Frontal cortex (tissue), 4 donors: ENCODE measurements around the gene ULK4. TPM values are rescaled to one million over a fixed set of nuclear protein-coding genes. Genes with fewer than 3 reads are reported as not detected.
"Not testable (repeated sequence)": the region's sequence is repeated elsewhere in the genome, so short reads cannot be mapped to it uniquely, and the experiment has no call there.

Experiments
- DNase-seq, 2 donors: peaks; one replicate each; pipeline ENCODE4 v3.0.0; 2012; ENCODE audit warnings: low spot score in 2 of 2
- FAIRE-seq: peaks from 2 replicates; lab custom pipeline; 2012; peaks lifted over from hg19 to GRCh38; lab: Jason Lieb, UNC
- total RNA-seq: library from RNA; depleted of rRNA; stranded (reverse); fragments of >200 nt; gene quantifications from one replicate; pipeline ENCODE4 v1.2.3, GENCODE V29; 2014
- donor health status: control.
- donor health status: control.
- donor health status: control.

ULK4 gene
- total RNA-seq, 1 donor from 2014 or later, result 17.5 TPM

DNA sequence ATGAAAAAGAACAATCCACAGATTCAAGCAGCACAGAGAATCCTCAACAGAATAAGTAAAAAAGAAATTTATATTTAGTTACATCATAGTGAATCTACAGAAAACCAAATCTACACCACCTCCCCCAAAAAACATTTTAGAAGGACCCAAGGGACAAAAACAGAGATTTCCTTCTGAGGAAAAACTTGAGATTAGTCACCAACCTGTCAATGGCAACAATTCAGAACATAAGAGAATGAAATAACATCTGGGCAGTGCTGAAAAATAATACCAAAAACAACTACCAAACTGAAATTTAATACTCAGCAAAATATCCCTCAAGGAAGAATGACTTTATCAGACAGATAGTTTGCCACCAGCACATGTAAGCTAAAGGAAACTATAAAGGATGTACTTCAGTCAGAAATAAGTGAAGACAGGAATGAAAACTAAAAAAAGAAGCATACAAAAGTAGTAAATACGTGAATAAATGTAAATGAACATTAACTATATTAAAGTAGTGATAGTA is 260.7 kb downstream of the ULK4 start:
- FAIRE-seq (no peak), DNase-seq (no peak)

DNA sequence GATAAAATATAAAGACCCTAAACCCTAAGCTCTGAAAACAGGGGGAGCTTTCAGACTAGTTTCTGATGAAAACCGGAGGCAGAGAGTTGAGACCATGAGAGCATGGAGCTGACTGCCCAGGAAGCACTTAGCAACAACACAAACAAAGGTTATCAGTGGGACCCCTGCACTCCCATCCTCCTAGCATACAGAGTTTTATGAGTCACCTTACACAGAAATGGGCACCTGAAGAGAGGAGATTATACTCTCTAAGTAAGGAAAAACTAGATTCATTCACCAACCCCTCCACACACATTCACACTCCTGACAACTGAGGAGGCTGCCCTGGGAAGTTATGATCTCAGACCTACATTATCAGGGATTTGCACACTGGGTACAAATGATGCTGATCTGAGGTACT is 261.7 kb downstream of the ULK4 start:
- DNase-seq (no peak), FAIRE-seq (no peak)

DNA sequence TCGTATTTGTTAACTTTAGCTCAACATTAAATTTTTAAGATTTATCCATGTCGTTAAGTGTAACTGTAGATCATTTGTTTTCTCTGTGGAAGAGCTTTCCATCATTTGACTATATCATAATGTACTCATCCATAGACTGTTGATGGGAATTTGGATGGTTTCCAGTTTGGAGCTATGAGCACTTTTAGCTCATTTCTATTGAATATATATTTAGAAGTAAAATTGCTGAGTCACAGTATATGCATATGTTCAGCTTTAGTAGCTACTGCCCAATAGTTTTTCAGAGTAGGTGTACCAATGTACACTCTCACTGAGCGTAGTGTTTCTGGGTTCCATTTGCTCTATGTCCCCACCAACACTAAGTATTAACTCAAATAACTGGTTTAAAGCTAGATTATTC is 263.0 kb downstream of the ULK4 start:
- DNase-seq (no peak), FAIRE-seq (no peak)

DNA sequence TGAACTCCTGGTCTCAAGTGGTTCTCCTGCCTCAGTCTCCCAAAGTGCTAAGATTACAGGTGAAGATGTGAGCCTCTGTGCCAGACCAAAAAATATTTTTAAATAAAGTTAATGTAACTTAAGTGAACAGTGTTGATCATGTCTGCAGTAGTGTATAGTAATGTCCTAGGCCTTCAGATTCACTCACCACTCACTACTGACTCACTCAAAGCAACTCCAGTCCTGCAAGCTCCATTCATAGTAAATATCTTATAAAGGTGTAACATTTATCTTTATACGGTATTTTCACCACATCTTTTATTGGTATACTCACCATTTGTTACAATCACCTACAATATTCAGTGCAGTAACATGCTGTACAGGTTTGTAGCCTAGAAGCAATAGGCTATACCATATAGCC is 264.2 kb downstream of the ULK4 start:
- no peak for FAIRE-seq

DNA sequence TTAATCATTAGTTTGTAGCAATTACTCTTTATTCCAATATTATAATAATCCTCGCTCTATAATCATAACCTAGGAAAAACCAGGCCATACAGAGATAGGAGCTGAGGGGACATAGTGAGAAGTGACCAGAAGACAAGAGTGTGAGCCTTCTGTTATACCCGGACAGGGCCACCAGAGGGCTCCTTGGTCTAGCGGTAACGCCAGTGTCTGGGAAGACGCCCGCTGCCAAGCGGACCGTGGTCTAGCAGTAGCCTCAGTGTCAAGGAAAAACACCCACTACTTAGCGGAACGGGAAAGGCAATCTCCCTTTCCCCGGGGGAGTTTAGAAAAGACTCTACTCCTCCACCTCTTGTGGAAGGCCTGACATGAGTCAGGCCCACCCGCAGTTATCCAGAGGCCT is 266.1 kb downstream of the ULK4 start:
- not testable (repeated sequence) for FAIRE-seq, DNase-seq

More for the DNA sequence above, 264.2 kb downstream of the ULK4 start:
- no peak for DNase-seq

DNA sequence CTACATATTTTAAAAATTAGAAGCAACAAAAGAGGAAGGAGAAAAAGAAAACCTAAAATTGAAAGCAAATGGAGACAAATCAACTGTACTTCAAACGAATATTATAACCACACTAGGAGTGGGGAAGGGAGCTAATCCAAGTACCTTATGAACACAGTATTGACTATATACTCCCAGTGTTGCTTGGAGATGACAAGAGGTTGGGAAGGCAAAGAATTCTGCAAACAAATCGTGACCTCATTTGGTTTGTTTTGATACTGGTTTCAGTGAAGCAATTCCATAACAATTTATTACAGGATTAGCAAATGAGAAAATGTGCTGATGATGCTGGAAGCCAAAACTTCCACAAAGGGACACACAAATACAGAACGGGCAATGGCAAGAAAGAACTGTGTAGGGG is 268.1 kb downstream of the ULK4 start:
- no peak for FAIRE-seq

DNA sequence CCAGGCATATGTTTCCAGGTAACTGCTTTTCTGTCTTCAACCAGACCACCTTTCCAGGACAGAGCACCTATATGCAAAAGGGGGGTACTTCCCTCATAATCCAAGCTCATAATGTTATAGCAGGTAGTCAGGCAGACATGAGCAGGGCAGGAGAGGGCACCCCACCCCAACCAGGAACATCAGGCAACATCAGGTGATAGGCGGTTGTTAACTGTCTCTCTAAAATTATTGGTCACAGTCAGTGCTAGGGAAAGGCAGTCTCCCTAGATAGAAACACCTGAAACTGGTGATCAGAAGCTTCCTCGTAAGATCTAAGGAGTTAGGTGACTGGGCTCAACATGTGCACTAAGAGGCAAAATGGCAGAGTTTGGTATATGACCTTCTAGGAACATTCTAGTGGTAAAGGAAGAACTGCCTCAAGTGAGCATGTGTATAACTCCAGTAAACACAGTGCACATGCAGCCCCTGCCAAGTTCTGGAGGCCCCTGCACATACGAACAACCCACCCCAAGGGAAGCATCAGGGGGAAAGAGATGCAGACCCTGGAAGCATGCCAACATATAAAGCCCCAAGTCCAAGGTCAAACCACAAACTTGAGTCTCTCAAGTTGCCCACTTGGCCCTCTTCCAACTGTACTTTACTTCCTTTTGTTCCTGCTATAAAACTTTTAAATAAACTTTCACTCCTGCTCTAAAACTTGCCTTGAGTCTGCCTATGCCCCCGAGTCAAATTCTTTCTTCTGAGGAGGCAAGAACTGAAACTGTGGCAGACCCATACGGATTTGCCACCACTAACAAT is 270.9 kb downstream of the ULK4 start:
- FAIRE-seq (no peak), DNase-seq (no peak)

More for the DNA sequence above, 268.1 kb downstream of the ULK4 start:
- DNase-seq, result no peak

DNA sequence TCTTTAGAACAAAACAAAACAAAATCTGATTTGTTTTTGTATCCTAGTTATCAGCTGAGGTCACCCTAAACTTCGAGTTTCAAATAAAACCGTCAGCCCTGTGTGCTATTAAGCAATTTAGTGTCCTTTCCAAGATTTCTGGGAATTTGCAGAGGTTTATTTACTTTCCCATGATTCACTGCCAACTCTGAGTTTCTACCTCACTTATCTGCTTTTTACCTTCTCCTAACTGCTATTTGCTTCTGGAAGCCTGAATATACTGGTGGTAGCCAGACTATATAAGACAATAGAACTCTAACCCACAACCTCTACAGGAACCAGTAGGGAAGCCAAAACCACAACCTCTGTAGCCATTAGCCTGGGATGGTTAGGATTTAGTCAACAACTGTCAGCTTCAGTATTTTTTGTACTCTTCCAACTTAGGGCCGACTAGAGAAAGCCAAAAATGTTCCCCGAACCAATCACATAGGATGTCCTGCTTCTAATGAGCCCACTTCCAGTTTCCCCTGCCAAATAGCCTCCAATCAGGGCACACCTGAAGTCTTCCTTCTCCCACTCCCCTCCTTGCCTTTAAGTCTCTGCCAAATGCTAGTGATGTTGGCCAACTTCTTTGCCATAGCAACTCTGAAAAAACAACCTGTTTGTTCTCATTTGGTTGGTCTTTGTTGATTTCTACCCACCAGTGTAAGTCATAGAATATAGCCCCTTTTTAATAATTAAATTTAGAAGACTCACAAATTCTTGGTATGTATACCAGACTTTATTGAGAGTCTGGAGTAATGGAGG is 273.1 kb downstream of the ULK4 start:
- FAIRE-seq (no peak), DNase-seq (no peak)

DNA sequence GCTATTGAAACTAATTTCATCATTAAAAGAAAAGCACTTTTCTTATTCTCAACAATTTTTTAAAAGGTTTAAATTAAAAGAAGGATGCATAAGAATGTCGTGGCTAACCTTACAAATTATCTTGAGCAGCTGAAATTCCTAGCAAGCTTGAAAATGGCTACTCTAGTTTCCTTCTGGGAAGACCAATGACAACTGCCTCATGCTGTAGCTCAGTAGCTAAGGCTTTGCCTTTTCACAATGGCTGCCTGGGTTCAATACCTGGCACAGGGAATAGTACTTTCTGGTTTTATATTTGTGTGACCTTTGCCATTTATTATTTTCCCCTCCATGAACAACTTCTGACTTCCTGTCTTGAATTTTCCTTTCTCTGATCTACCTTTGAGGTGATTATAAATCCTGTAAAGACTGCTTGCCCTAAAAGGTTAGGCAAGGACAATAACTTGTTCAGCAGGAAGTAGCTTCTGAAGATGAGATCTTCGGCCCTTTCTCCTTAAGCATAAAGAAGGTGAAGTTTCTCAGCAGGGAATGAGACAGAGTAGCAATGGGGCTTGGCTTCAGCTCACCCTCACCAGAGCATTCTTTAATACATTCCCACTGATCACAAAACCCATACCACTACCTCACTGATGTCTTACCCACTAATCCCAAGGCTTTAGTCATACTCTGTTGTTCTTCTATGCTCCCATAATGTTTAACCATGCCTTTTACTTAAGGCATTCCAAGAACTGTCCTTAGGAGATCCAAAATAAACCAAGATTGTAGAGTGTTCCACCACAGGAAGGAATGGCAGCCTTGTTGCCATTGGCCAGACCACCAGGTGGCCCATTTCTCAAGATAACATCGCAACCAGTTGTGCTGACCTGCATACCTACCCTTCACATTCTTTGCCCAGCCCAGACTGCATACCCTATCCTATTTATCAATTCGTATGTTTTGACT is 276.8 kb downstream of the ULK4 start:
- DNase-seq (no peak), FAIRE-seq (no peak)

DNA sequence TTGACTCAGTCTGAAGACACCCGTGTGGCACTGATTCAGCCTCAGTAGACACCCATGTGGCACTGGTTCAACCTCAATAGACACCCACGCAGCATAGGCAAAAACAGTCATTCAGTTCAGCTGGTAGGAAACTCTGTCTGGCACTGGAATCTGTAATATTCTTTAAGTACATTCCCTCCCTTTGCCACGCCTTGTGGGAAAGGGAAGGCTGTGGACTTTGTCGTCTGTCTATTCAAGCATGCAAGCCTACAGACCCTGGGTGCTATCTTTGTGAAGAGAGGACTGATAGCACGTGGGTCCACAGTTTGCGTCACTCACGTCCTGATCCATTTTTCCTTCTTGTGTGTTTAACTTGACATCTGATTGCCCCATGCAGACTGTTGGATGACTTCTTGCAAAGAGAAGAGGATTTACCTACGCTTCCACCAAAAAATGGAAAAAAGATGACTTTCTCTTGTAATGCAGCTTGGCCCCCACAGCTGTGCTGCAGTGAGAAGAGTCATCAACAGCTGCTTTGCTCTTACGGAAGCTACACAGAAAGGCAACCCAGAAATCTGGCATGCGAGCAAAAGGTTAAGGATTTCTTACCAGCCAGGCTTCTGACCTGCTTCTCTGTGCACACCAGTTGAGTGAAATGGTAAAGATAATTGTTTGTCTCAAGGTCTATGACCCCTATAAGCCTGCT is 278.1 kb downstream of the ULK4 start:
- FAIRE-seq (no peak), DNase-seq (no peak)

DNA sequence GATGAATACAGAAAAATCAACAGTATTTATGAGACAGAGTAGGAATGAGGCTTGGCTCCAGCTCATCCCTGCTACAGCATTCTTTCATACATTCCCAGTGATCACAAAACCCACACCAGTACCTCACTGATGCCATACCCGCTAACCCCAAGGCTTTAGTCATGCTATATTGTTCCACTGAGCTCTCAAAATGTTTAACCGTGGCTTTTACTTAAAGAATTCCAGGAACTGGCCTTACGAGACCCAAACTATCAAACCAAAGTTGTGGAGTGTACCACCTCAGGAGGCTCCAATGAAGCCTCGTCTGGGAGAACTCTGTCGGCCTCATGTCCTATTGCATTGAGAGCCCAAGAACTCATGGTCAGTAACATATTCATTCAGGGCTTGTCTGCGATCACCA is 278.9 kb downstream of the ULK4 start:
- no peak for FAIRE-seq
- DNase-seq, result no peak

DNA sequence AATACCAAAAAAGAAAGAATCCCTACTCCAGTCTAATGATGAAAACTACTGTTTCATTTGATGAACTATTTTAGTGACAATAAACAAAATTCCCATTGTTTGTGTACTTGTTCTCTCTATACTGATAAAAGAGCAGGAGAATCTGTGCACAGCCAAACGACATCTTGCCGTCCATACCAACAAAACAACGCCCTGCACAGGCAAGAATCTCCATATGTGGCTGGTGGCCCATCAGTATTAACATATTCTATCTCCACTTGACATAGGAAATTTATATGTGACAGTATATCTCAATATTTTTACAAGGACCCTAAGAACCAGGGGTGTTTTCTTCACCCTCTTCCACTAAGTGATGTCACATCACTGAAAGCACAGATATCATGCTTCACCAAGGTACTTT is 279.5 kb downstream of the ULK4 start:
- FAIRE-seq (no peak), DNase-seq (no peak)

DNA sequence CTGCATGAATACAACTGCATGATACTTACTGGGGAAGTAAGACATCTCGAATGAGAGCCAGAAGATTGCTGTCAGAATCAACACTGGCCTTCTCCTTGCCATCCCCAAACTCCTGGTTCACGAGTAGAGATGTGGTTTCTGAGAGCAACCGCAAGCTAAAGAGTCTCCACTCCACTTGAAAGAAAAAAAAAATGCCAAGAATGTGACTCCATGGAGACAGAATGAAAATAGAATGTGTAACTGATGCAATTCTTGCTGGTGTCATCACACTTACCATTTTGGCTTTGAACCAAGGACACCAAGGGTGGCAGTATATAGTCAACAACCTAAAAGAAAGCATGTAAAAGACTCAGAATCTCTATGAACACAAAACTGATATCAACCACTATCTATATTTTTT is 280.4 kb downstream of the ULK4 start:
- FAIRE-seq, result no peak

DNA sequence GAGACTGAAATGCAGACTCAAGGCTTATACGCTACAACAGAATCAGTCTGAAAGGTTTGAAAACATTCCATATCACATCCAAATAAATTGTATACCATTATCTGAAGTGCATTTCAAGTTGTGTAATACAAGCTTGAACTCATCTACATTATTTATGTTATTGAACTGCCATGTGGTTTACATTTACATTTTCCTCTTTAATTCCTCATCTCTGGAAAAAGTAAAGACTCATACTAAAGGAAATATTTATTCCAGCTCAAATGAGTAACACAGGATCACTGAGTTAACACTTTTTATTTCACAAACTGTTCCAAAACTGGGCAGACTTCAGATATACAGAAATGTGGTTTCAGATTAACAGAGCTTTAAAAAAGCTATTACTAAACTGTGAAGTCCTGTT is 282.5 kb downstream of the ULK4 start:
- DNase-seq (no peak), FAIRE-seq (no peak)

More for the DNA sequence above, 280.4 kb downstream of the ULK4 start:
- peak in 1 of 2 donors; percentile 1 for DNase-seq

DNA sequence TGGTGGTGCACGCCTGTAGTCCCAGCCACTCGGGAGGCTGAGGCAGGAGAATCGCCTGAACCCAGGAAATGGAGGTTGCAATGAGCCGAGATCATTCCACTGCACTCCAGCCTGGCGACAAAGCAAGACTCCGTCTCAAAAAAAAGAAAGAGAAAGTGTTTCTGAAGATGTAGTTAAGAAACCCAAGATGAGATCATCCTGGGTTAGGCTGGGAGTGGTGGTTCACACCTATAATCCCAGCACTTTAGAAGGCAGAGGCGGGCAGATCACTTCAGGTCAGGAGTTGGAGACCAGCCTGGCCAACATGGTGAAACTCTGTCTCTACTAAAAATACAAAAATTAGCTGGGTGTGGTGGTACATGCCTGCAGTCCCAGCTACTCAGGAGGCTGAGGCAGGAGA is 286.8 kb downstream of the ULK4 start:
- DNase-seq, FAIRE-seq: not testable (repeated sequence)

DNA sequence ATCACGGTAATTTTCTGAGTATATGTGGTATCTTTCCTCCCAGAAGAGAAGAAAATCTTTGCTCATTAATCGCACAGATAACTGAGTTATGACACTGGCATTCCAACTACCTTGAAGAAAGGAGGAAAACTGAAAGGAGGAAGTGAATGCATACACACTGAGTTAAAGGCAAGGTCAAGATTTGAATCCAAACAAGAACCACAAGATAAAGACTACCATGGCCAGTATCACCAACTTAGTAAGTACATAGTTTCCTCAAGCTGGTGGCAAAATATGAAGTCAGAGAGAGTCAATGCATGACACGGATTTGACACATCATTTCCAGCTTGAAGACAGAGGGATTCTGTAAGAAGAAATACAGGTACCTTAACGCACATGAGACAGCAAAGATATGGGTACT is 287.5 kb downstream of the ULK4 start:
- no peak for FAIRE-seq
- DNase-seq, result no peak

DNA sequence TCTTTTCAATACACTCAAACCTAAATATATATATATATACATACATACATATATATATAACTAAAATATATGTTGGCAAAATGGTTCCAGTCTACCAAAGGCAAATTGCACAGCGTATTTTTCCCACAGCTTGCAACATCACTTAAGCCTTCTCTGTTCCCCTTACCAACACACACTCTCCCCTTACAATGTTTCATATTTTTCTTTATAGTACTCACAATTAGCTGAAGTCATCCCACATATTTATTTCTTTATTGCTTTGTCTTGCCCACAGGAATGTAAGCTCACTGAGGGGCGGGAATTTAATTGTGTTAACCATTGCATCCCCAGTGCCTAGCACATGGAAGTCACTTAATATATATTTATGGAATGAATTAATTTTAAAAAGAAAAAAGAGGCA is 288.3 kb downstream of the ULK4 start:
- FAIRE-seq, result no peak

DNA sequence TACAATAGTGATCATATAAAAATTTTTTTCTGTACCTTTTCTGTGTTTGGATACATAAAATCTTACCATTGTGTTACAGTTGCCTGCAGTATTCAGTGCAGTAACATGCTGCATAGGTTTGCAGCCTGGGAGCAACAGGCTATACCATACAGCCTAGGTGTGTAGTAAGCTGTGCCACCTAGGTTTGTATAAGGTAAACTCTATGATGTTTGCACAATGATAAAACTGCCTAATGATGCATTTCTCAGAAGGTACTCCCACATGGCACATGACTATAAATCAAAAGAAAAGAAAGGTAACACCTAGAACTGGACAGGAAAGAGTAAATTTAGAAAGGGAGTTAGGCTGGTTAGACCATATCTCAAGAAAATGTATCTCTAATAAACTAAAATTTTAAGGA is 293.5 kb downstream of the ULK4 start:
- DNase-seq, result no peak
- FAIRE-seq, result no peak

More for the DNA sequence above, 288.3 kb downstream of the ULK4 start:
- no peak for DNase-seq

DNA sequence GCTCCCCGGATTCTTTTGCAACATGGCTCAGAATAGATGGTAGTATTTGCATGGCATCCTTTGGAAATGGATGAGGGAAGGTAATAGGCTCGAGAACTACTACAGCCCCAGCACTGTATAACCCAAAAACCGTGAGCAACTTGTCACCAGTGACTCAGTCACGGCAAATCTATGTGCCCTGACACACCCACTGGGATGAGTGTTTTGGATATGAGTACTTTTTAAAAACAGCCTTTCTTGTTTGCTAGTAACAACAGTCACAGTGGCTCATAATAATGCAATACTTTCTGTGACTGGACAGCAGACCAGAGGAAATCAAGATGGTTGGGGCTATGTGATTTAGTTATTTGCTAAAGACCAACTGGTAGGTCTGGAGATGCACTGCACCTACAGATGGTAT is 299.6 kb downstream of the ULK4 start:
- FAIRE-seq (no peak), DNase-seq (no peak)
